PC-3 (cell line): ENCODE results near the gene KNDC1.

Experiments used
- CTCF ChIP-seq: fragments of 300-600 bp; sonication (generic); conservative IDR thresholded peaks from 2 replicates; pipeline ENCODE4 v1.5.1; 2017; ENCODE audit warnings: antibody characterized with exemption, low read depth, mild to moderate bottlenecking, low read length
- EZH2 ChIP-seq: fragments of 300-600 bp; sonication (generic); IDR thresholded peaks from one replicate; pipeline ENCODE4 v1.6.1; 2017; ENCODE audit warnings: antibody characterized with exemption, mild to moderate bottlenecking, low read length; ENCODE audit not compliant: unreplicated experiment
- EZH2phosphoT487 ChIP-seq: fragments of 300-600 bp; sonication (generic); IDR thresholded peaks from 2 replicates; pipeline ENCODE4 v1.6.1; 2018; ENCODE audit warnings: mild to moderate bottlenecking, antibody characterized with exemption, low read length, borderline replicate concordance

GRCh38 chr10:133221331-133221730, 61.3 kb downstream of the KNDC1 start:
- TF ChIP-seq EZH2 (no peak), CTCF (no peak), EZH2phosphoT487 (no peak)
